ENCODE measurements around the gene SLC47A2.

GRCh38 chr17:19702217-19702641 is 14.2 kb downstream of the SLC47A2 start:
- TF ChIP-seq, protein P1, sequence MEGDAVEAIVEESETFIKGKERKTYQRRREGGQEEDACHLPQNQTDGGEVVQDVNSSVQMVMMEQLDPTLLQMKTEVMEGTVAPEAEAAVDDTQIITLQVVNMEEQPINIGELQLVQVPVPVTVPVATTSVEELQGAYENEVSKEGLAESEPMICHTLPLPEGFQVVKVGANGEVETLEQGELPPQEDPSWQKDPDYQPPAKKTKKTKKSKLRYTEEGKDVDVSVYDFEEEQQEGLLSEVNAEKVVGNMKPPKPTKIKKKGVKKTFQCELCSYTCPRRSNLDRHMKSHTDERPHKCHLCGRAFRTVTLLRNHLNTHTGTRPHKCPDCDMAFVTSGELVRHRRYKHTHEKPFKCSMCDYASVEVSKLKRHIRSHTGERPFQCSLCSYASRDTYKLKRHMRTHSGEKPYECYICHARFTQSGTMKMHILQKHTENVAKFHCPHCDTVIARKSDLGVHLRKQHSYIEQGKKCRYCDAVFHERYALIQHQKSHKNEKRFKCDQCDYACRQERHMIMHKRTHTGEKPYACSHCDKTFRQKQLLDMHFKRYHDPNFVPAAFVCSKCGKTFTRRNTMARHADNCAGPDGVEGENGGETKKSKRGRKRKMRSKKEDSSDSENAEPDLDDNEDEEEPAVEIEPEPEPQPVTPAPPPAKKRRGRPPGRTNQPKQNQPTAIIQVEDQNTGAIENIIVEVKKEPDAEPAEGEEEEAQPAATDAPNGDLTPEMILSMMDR (IDR thresholded peaks at IDR 0.05), result no peak
- TF ChIP-seq POLR2AphosphoS5 (IDR thresholded peaks at IDR 0.05), result no peak
